ENCODE measurements around the gene AHCYL2.
A peak's percentile ranks its signal among the peaks of the same experiment; 100 is the strongest.

GRCh38 chr7:129298268-129298893 is 73.6 kb downstream of the AHCYL2 start:
- TF ChIP-seq, protein P1, sequence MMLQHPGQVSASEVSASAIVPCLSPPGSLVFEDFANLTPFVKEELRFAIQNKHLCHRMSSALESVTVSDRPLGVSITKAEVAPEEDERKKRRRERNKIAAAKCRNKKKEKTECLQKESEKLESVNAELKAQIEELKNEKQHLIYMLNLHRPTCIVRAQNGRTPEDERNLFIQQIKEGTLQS (IDR thresholded peaks at IDR 0.05; ENCODE audit: insufficient read depth, low read depth, low read length): no peak
- no peak for TF ChIP-seq SAP30 (IDR thresholded peaks at IDR 0.05; ENCODE audit: insufficient read depth, insufficient replicate concordance, low read length)
- no peak for TF ChIP-seq BCL11A (IDR thresholded peaks at IDR 0.05; ENCODE audit: low read depth in 2 of 2, low read length in 2 of 2)
- no peak for TF ChIP-seq TBP (IDR thresholded peaks at IDR 0.05; ENCODE audit: low read depth, low read length)
- no peak for TF ChIP-seq JUND (IDR thresholded peaks at IDR 0.05; ENCODE audit: low read length)
- TF ChIP-seq POLR2AphosphoS5 (IDR thresholded peaks at IDR 0.05; ENCODE audit: low read depth, low read length): no peak
- TF ChIP-seq RAD21 (IDR thresholded peaks at IDR 0.05 in 1 of 2, conservative IDR thresholded peaks at IDR 0.05 in 1 of 2; ENCODE audit: low read depth in 2 of 2, low read length in 2 of 2): peak; percentile 71 to 74
- TF ChIP-seq, protein P2, sequence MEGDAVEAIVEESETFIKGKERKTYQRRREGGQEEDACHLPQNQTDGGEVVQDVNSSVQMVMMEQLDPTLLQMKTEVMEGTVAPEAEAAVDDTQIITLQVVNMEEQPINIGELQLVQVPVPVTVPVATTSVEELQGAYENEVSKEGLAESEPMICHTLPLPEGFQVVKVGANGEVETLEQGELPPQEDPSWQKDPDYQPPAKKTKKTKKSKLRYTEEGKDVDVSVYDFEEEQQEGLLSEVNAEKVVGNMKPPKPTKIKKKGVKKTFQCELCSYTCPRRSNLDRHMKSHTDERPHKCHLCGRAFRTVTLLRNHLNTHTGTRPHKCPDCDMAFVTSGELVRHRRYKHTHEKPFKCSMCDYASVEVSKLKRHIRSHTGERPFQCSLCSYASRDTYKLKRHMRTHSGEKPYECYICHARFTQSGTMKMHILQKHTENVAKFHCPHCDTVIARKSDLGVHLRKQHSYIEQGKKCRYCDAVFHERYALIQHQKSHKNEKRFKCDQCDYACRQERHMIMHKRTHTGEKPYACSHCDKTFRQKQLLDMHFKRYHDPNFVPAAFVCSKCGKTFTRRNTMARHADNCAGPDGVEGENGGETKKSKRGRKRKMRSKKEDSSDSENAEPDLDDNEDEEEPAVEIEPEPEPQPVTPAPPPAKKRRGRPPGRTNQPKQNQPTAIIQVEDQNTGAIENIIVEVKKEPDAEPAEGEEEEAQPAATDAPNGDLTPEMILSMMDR (IDR thresholded peaks at IDR 0.05; ENCODE audit: control extremely low read depth in 1 of 3, insufficient read depth in 1 of 3, low read depth in 1 of 3, low read length in 3 of 3): peak in 2 of 3 experiments; percentile 68 to 73; a peak in 3 of 4 replicates
- TF ChIP-seq TAF1 (IDR thresholded peaks at IDR 0.05; ENCODE audit: low read depth, low read length): no peak
- TF ChIP-seq KDM1A (IDR thresholded peaks at IDR 0.05; ENCODE audit: borderline replicate concordance, low read length): no peak
